ENCODE data around the gene MCEE. TPM values are rescaled to one million over a fixed set of nuclear protein-coding genes. Genes with fewer than 3 reads are reported as not detected.

MCEE gene
- total and polyA plus RNA-seq, 2 donors (not counting 3 experiments of a cell fraction or from before 2014, with no cell fraction given) = 4.0 to 9.9 TPM

DNA sequence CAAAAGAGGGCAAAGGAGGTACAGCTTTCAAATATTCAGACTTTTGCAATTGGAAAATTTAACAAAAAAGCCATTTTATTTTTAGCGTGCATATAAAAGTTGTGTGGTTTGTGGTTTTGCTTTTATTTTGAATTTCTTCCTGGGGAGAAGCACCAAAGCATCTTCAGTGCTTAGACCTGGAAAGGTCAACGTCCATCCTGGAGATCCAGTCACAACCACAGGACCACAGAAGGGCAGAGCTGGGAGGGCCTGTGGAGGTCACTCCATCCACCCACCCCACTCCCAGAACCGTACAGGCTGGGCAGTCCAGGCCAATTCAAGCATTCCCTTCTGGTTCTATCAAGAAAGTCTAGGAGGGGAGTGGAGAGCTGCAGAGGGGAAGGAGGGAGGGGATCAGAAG, 44.2 kb upstream of the MCEE start:
- no peak for FAIRE-seq
- no TSS peak for BruUV-seq (replicated peaks)

More for the DNA sequence above, 44.2 kb upstream of the MCEE start:
- Histone ChIP-seq H3K4me1 (ENCODE audit: control insufficient read depth, extremely low read depth, insufficient read depth, low read length) (no peaks in the 10 kb centered on the region), H3K79me2 (ENCODE audit: control insufficient read depth, insufficient read depth, low read length) (no peaks in the 10 kb centered on the region), H3K36me3 (ENCODE audit: control insufficient read depth in 2 of 2, extremely low read depth in 1 of 2, insufficient read depth in 2 of 2, low read length in 2 of 2) (no peaks in the 10 kb centered on the region), H3K27ac (ENCODE audit: insufficient read depth, low read depth, low read length) (no peak overlapping the region), H4K20me1 (replicated peaks; ENCODE audit: control insufficient read depth, extremely low read depth, insufficient read depth, low read length) (no peaks in the 10 kb centered on the region), H3K9ac (replicated peaks; ENCODE audit: extremely low read depth, insufficient read depth, low read length) (no peak overlapping the region), H3K9me1 (replicated peaks; ENCODE audit: control insufficient read depth, extremely low read depth, insufficient read depth, low read length) (no peaks in the 10 kb centered on the region), H3K27me3 (ENCODE audit: control insufficient read depth in 2 of 2, insufficient read depth in 2 of 2, low read length in 2 of 2) (peaks cover 0 to 7% of the 10 kb centered on the region in 2 experiments), H3K9me3 (replicated peaks; ENCODE audit: control insufficient read depth, insufficient read depth, low read length) (no peaks in the 10 kb centered on the region), H3K4me2 (ENCODE audit: insufficient read depth, low read length) (no peak overlapping the region), H3K4me3 (replicated peaks in 1 of 3; ENCODE audit: insufficient read depth in 1 of 3, low read depth in 1 of 3, low read length in 3 of 3) (no peak overlapping the region), H2AFZ (ENCODE audit: low read depth, low read length) (no peak overlapping the region)
- no peak for TF ChIP-seq GATA2 (IDR thresholded peaks at IDR 0.05; ENCODE audit: insufficient read depth, insufficient read length, low read depth, low read length)
- TF ChIP-seq, protein P1, sequence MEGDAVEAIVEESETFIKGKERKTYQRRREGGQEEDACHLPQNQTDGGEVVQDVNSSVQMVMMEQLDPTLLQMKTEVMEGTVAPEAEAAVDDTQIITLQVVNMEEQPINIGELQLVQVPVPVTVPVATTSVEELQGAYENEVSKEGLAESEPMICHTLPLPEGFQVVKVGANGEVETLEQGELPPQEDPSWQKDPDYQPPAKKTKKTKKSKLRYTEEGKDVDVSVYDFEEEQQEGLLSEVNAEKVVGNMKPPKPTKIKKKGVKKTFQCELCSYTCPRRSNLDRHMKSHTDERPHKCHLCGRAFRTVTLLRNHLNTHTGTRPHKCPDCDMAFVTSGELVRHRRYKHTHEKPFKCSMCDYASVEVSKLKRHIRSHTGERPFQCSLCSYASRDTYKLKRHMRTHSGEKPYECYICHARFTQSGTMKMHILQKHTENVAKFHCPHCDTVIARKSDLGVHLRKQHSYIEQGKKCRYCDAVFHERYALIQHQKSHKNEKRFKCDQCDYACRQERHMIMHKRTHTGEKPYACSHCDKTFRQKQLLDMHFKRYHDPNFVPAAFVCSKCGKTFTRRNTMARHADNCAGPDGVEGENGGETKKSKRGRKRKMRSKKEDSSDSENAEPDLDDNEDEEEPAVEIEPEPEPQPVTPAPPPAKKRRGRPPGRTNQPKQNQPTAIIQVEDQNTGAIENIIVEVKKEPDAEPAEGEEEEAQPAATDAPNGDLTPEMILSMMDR (IDR thresholded peaks at IDR 0.05; ENCODE audit: extremely low read depth in 1 of 2, insufficient read depth in 1 of 2, low read depth in 1 of 2, low read length in 2 of 2) = no peak
- TF ChIP-seq POLR2AphosphoS5 (IDR thresholded peaks at IDR 0.05; ENCODE audit: insufficient read depth, low read depth, low read length) = no peak
- TF ChIP-seq FOS (IDR thresholded peaks at IDR 0.05; ENCODE audit: borderline replicate concordance, insufficient read depth, low read length) = no peak
- no peak for TF ChIP-seq POLR2A (IDR thresholded peaks at IDR 0.05; ENCODE audit: low read depth, low read length)
- TF ChIP-seq, protein P2, sequence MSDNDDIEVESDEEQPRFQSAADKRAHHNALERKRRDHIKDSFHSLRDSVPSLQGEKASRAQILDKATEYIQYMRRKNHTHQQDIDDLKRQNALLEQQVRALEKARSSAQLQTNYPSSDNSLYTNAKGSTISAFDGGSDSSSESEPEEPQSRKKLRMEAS (IDR thresholded peaks at IDR 0.05; ENCODE audit: insufficient read depth, insufficient read length) = no peak
- TF ChIP-seq MYC (IDR thresholded peaks at IDR 0.05; ENCODE audit: low read depth, low read length) = no peak
- no peak for TF ChIP-seq JUN (IDR thresholded peaks at IDR 0.05; ENCODE audit: borderline replicate concordance, insufficient read depth, insufficient read length, low read depth)
- TF ChIP-seq EZH2 (IDR thresholded peaks at IDR 0.05; ENCODE audit: borderline replicate concordance, low read depth, low read length, severe bottlenecking) = no peak
- DNase-seq (ENCODE audit: low read depth, low spot score) = no peak
- ChIA-PET POLR2A (no interaction called here), CTCF (interaction anchor here (2.2 kb wide), 1 partner anchor 74 kb away, joined by 7 read pairs; no protein-coding TSS in a partner anchor)
- dilution Hi-C loops (cut with MboI; ENCODE audit: extremely low pct_ligation_motif_present, low sequenced_read_pairs) = no loop called here
- intact Hi-C loops (cut with micrococcal nuclease) = no loop called here
